Measurements from ENCODE around the gene DYNC1I1. TPM values are rescaled to one million over a fixed set of nuclear protein-coding genes. Genes with fewer than 3 reads are reported as not detected.

Gene DYNC1I1
- polyA plus RNA-seq, 1 donor from 2014 or later = 28.9 TPM

- Histone ChIP-seq H3K27me3 (ENCODE audit: insufficient read depth, low read depth, low read length) (no peaks in the 10 kb centered on the region), H3K27ac (ENCODE audit: low read length) (no peak overlapping the region), H3K9me3 (ENCODE audit: low read length) (no peaks in the 10 kb centered on the region), H3K9me2 (ENCODE audit: insufficient read depth, low read length) (no peaks in the 10 kb centered on the region), H4K20me1 (ENCODE audit: insufficient read depth) (no peaks in the 10 kb centered on the region), H3K4me3 (ENCODE audit: low read length) (no peak overlapping the region), H3K79me2 (replicated peaks; ENCODE audit: insufficient read depth, low read length) (no peaks in the 10 kb centered on the region), H3K4me2 (ENCODE audit: low read length) (no peak overlapping the region), H3K9ac (ENCODE audit: low read length) (no peak overlapping the region), H3K36me3 (ENCODE audit: insufficient read depth, low read length) (no peaks in the 10 kb centered on the region), H2AFZ (ENCODE audit: low read depth, low read length) (no peak overlapping the region), H3F3A (ENCODE audit: insufficient read depth, low read length, poor library complexity, severe bottlenecking) (no peaks in the 10 kb centered on the region)
- TF ChIP-seq, protein P1, sequence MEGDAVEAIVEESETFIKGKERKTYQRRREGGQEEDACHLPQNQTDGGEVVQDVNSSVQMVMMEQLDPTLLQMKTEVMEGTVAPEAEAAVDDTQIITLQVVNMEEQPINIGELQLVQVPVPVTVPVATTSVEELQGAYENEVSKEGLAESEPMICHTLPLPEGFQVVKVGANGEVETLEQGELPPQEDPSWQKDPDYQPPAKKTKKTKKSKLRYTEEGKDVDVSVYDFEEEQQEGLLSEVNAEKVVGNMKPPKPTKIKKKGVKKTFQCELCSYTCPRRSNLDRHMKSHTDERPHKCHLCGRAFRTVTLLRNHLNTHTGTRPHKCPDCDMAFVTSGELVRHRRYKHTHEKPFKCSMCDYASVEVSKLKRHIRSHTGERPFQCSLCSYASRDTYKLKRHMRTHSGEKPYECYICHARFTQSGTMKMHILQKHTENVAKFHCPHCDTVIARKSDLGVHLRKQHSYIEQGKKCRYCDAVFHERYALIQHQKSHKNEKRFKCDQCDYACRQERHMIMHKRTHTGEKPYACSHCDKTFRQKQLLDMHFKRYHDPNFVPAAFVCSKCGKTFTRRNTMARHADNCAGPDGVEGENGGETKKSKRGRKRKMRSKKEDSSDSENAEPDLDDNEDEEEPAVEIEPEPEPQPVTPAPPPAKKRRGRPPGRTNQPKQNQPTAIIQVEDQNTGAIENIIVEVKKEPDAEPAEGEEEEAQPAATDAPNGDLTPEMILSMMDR (IDR thresholded peaks at IDR 0.05; ENCODE audit: poor library complexity, severe bottlenecking) = peak; percentile 51
- TF ChIP-seq EP300 (conservative IDR thresholded peaks at IDR 0.05; ENCODE audit: poor library complexity, severe bottlenecking) (no peak), RAD21 (conservative IDR thresholded peaks at IDR 0.05) (peak; percentile 59), MXI1 (conservative IDR thresholded peaks at IDR 0.05; ENCODE audit: poor library complexity, severe bottlenecking) (no peak), SMC3 (conservative IDR thresholded peaks at IDR 0.05; ENCODE audit: poor library complexity) (peak; percentile 57)
- TF ChIP-seq, protein P2, sequence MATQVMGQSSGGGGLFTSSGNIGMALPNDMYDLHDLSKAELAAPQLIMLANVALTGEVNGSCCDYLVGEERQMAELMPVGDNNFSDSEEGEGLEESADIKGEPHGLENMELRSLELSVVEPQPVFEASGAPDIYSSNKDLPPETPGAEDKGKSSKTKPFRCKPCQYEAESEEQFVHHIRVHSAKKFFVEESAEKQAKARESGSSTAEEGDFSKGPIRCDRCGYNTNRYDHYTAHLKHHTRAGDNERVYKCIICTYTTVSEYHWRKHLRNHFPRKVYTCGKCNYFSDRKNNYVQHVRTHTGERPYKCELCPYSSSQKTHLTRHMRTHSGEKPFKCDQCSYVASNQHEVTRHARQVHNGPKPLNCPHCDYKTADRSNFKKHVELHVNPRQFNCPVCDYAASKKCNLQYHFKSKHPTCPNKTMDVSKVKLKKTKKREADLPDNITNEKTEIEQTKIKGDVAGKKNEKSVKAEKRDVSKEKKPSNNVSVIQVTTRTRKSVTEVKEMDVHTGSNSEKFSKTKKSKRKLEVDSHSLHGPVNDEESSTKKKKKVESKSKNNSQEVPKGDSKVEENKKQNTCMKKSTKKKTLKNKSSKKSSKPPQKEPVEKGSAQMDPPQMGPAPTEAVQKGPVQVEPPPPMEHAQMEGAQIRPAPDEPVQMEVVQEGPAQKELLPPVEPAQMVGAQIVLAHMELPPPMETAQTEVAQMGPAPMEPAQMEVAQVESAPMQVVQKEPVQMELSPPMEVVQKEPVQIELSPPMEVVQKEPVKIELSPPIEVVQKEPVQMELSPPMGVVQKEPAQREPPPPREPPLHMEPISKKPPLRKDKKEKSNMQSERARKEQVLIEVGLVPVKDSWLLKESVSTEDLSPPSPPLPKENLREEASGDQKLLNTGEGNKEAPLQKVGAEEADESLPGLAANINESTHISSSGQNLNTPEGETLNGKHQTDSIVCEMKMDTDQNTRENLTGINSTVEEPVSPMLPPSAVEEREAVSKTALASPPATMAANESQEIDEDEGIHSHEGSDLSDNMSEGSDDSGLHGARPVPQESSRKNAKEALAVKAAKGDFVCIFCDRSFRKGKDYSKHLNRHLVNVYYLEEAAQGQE (IDR thresholded peaks at IDR 0.05; ENCODE audit: borderline replicate concordance) = no peak
Measured at GRCh38 chr7:95725205-95725604, 47.1 kb upstream of the DYNC1I1 start.

DNA sequence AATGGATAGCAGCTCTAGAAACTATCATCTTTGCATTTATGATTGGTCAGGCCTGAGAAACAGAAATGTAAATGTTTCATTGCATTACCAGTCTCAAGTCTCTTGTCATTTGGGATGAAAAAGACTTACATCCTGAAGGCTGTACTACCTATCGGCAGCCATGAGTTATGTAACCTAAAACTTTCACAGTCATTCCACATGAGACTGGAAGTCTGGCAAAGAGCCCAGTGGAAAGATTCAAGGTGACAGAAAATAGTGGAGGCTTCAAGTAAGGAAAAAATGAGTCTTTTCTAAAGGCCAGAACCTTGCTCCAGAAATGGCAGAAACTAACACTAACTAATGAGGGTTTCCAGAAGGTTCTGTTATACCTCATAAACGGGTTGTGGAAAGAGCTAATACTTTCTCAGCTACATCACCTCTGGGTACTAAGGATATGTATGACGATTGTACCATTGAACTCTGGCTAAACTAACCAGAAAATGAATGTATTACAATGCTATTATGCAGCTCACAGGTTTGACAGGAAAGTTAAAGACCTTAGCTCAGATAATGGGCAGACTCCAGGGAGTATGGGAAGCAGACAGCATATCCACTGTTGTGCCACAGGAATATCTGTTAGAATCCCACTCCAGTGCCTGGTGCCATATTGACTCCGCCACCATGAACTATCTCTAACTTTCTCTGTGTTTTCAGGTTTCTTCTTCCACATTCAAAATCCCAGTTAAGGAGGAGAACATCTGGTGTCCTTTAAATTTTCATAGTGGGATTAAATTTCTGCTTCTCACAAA lies 41.7 kb upstream of the DYNC1I1 start:
- Histone ChIP-seq H3K9me3 (ENCODE audit: low read length) (no peaks in the 10 kb centered on the region), H3K36me3 (ENCODE audit: insufficient read depth, low read length) (no peaks in the 10 kb centered on the region), H3K4me2 (ENCODE audit: low read length) (no peak overlapping the region), H3K4me3 (ENCODE audit: low read length) (no peak overlapping the region), H3K79me2 (replicated peaks; ENCODE audit: insufficient read depth, low read length) (no peaks in the 10 kb centered on the region), H2AFZ (ENCODE audit: low read depth, low read length) (no peak overlapping the region), H4K20me1 (ENCODE audit: insufficient read depth) (no peaks in the 10 kb centered on the region), H3K27ac (ENCODE audit: low read length) (no peak overlapping the region), H3K9ac (ENCODE audit: low read length) (no peak overlapping the region), H3F3A (ENCODE audit: insufficient read depth, low read length, poor library complexity, severe bottlenecking) (no peaks in the 10 kb centered on the region), H3K9me2 (ENCODE audit: insufficient read depth, low read length) (no peaks in the 10 kb centered on the region), H3K27me3 (ENCODE audit: insufficient read depth, low read depth, low read length) (no peaks in the 10 kb centered on the region)
- no peak for TF ChIP-seq SMC3 (conservative IDR thresholded peaks at IDR 0.05; ENCODE audit: poor library complexity)
- TF ChIP-seq TAF1 (IDR thresholded peaks at IDR 0.05; ENCODE audit: low read depth) = no peak
- TF ChIP-seq POLR2AphosphoS5 (IDR thresholded peaks at IDR 0.05) = peak; percentile 66
- peak; percentile 37 for TF ChIP-seq EP300 (conservative IDR thresholded peaks at IDR 0.05; ENCODE audit: poor library complexity, severe bottlenecking)
- TF ChIP-seq, protein P2 (IDR thresholded peaks at IDR 0.05; ENCODE audit: borderline replicate concordance) = peak; percentile 74

Measured in neural cell (in vitro differentiated cells).